Loucy (cell line): Measurements from ENCODE around the gene RASSF4.

Experiments used
- H2AFZ ChIP-seq: fragments of 200-600 bp; sonication (generic); 2 replicates; pipeline ENCODE4 v1.6.0; 2016; ENCODE audit warnings: antibody characterized with exemption, mild to moderate bottlenecking, low read length, moderate library complexity
- H3F3A ChIP-seq: fragments of 200-600 bp; 2 replicates; pipeline ENCODE4 v1.6.0; 2016; ENCODE audit warnings: antibody characterized with exemption, low read depth, mild to moderate bottlenecking
- H3K27me3 ChIP-seq: fragments of 200-600 bp; sonication (generic); 2 replicates; pipeline ENCODE4 v1.6.1; 2014; ENCODE audit warnings: low read length, mild to moderate bottlenecking; ENCODE audit not compliant: insufficient read depth, poor library complexity, severe bottlenecking
- H3K36me3 ChIP-seq: fragments of 200-600 bp; sonication (generic); 2 replicates; pipeline ENCODE4 v1.6.1; 2016; ENCODE audit warnings: low read length; ENCODE audit not compliant: insufficient read depth
- H3K4me1 ChIP-seq: fragments of 200-600 bp; sonication (generic); 2 replicates; pipeline ENCODE4 v1.5.1; 2014; ENCODE audit warnings: low read length, mild to moderate bottlenecking; ENCODE audit not compliant: insufficient read depth, poor library complexity, severe bottlenecking
- H3K4me2 ChIP-seq: fragments of 200-600 bp; sonication (generic); 2 replicates; pipeline ENCODE4 v1.6.0; 2014; ENCODE audit warnings: antibody characterized with exemption, low read length, low read depth, mild to moderate bottlenecking; ENCODE audit not compliant: poor library complexity, severe bottlenecking
- H3K4me3 ChIP-seq: fragments of 200-600 bp; sonication (generic); 2 replicates; pipeline ENCODE4 v1.5.1; 2014; ENCODE audit warnings: low read length, mild to moderate bottlenecking, mixed read lengths; ENCODE audit not compliant: poor library complexity, severe bottlenecking
- H3K79me2 ChIP-seq: fragments of 200-600 bp; sonication (generic); 2 replicates; pipeline ENCODE4 v1.6.1; 2014; ENCODE audit warnings: low read length; ENCODE audit not compliant: insufficient read depth
- H3K9ac ChIP-seq: fragments of 200-600 bp; sonication (generic); 2 replicates; pipeline ENCODE4 v1.6.0; 2014; ENCODE audit warnings: mild to moderate bottlenecking, low read depth, low read length, moderate library complexity; ENCODE audit not compliant: poor library complexity, severe bottlenecking
- H3K9me2 ChIP-seq: fragments of 200-600 bp; sonication (generic); replicated peaks from 2 replicates; pipeline ENCODE4 v1.6.1; 2016; ENCODE audit warnings: low read depth, low read length, mixed read lengths
- H3K9me3 ChIP-seq: fragments of 200-600 bp; sonication (generic); 2 replicates; pipeline ENCODE4 v1.6.1; 2014; ENCODE audit warnings: mild to moderate bottlenecking, antibody characterized with exemption, low read length, low read depth; ENCODE audit not compliant: insufficient read depth
- H4K20me1 ChIP-seq: fragments of 200-600 bp; sonication (generic); 2 replicates; pipeline ENCODE4 v1.6.0; 2014; ENCODE audit warnings: antibody characterized with exemption, low read length, mild to moderate bottlenecking; ENCODE audit not compliant: insufficient read depth, poor library complexity, severe bottlenecking
- EZH2phosphoT487 ChIP-seq: fragments of 200-600 bp; IDR thresholded peaks from 2 replicates; pipeline ENCODE4 v1.6.1; 2018; ENCODE audit warnings: antibody characterized with exemption, mild to moderate bottlenecking, moderate library complexity, borderline replicate concordance
- TF ChIP-seq, protein P1 (sequence below): fragments of 200-600 bp; sonication (generic); conservative IDR thresholded peaks from 2 replicates; pipeline ENCODE4 v1.5.1; 2014; ENCODE audit warnings: mild to moderate bottlenecking, antibody characterized with exemption, low read length

Gene RASSF4

DNA sequence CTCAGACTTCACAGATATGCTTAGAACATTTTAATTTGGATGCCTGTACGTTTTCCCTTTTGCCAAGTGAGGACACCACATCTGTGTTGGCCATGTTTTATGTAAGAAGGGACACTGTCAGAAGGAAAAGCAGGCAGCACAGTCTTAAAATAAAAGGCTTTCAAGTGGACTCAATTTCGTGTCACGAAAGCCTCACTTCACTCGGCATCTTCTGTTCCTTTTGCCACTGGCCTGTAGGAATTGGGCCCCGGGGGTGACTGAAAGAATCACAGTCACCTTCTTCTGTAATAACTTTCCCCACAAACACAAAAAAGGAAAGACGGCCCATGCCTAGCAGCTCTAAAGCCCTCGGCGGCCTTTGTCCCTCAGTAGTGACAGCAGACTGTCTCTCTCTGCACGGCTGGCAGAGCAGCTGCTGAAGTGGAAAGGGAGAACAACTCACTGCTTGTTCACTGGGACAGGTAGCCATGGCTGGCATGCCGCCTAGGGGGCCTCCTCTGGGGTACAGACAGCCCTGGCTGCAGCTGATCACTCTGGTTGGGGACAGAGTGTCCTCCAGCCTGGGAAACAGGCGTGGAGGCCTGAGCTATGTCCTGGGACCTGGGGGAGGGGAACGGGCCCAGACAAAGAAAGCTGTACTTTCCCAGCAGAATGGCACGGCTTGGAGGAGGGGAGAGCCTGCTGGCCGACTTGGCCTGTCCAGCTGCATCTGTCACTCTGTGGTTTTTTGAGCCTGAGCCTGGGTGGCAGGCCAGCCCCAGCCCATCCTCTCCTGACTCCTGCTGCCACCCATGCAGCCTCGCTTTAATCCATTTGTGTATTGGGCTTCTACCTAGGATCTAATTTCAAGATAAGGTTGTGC lies 4.4 kb downstream of the RASSF4 start:
- no peaks in the 10 kb centered on the region for H3K36me3 ChIP-seq
- peaks cover 76% of the 10 kb centered on the region for H3K4me1 ChIP-seq

DNA sequence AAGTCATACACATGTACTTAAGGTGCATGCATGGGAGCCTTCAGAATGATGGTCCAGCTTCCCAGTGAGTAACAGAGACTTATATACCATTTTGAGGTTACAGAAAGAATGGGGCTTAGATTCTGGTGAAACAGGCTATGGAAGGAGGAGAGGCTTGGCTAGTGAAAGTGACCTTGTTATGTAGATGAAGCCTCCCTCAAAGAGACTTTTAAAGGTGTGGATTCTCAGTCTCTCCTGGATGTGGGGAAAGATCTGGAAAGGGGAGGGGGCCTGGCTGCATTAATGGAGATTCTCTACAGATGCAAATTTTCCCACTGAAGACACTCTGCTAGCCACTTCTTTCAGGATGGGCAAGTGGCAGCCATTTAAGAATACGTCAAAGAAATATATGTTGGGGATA lies 5.5 kb downstream of the RASSF4 start:
- no peaks in the 10 kb centered on the region for H3K9me3 ChIP-seq

More for the DNA sequence above, 4.4 kb downstream of the RASSF4 start:
- Histone ChIP-seq H3K27me3 (no peaks in the 10 kb centered on the region), H3K9me2 (no peaks in the 10 kb centered on the region), H4K20me1 (no peaks in the 10 kb centered on the region), H3F3A (no peaks in the 10 kb centered on the region), H3K4me2 (peak overlapping the region; percentile 26), H3K79me2 (peaks cover 2% of the 10 kb centered on the region; the same call in 1 of the 2 replicates), H2AFZ (no peak overlapping the region), H3K9me3 (no peaks in the 10 kb centered on the region), H3K9ac (peak overlapping the region; percentile 2), H3K4me3 (no peak overlapping the region)
- TF ChIP-seq, protein P1, sequence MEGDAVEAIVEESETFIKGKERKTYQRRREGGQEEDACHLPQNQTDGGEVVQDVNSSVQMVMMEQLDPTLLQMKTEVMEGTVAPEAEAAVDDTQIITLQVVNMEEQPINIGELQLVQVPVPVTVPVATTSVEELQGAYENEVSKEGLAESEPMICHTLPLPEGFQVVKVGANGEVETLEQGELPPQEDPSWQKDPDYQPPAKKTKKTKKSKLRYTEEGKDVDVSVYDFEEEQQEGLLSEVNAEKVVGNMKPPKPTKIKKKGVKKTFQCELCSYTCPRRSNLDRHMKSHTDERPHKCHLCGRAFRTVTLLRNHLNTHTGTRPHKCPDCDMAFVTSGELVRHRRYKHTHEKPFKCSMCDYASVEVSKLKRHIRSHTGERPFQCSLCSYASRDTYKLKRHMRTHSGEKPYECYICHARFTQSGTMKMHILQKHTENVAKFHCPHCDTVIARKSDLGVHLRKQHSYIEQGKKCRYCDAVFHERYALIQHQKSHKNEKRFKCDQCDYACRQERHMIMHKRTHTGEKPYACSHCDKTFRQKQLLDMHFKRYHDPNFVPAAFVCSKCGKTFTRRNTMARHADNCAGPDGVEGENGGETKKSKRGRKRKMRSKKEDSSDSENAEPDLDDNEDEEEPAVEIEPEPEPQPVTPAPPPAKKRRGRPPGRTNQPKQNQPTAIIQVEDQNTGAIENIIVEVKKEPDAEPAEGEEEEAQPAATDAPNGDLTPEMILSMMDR: no peak; the same call in 1 of the 2 replicates
- no peak for TF ChIP-seq EZH2phosphoT487

DNA sequence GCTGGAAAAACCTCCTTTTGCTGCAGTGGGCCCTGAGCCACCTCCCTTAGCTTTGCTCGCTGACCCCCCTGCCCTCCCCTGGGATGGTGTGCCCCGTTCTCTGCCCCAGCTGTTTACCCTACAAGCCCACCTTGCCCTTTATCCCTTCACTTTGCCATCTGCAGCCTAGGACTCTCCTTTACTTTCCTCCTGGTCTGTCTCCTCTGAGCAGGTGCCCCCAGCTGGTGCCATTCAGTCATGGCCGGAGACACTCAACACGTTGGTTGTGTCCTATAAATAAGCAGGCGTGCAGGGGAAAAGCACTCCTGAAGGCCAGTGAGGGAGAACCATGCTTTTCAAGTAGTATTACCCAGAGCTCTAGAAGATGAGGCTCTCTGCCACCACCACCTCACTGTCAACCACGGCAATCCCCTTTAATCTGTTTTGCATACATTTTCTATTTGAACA lies 6.1 kb downstream of the RASSF4 start:
- no peaks in the 10 kb centered on the region for H3K79me2 ChIP-seq
- H3K4me3 ChIP-seq: no peak overlapping the region
- H3F3A ChIP-seq: no peaks in the 10 kb centered on the region
- peaks cover 68% of the 10 kb centered on the region for H3K4me1 ChIP-seq
- no peaks in the 10 kb centered on the region for H3K9me2 ChIP-seq
- H3K27me3 ChIP-seq: no peaks in the 10 kb centered on the region
- no peak overlapping the region for H3K9ac ChIP-seq
- no peak overlapping the region for H3K4me2 ChIP-seq
- H2AFZ ChIP-seq: no peak overlapping the region
- H3K9me3 ChIP-seq: no peaks in the 10 kb centered on the region
- H4K20me1 ChIP-seq: no peaks in the 10 kb centered on the region
- TF ChIP-seq, protein P1: no peak
- TF ChIP-seq EZH2phosphoT487: no peak
- H3K36me3 ChIP-seq: no peaks in the 10 kb centered on the region

More for the DNA sequence above, 5.5 kb downstream of the RASSF4 start:
- no peaks in the 10 kb centered on the region for H3K9me2 ChIP-seq
- H3K4me2 ChIP-seq: no peak overlapping the region
- H2AFZ ChIP-seq: no peak overlapping the region
- H3F3A ChIP-seq: no peaks in the 10 kb centered on the region
- H3K9ac ChIP-seq: no peak overlapping the region
- no peaks in the 10 kb centered on the region for H3K27me3 ChIP-seq
- TF ChIP-seq EZH2phosphoT487: no peak
- TF ChIP-seq, protein P1: no peak
- no peaks in the 10 kb centered on the region for H3K79me2 ChIP-seq
- H4K20me1 ChIP-seq: no peaks in the 10 kb centered on the region
- no peak overlapping the region for H3K4me3 ChIP-seq
- H3K36me3 ChIP-seq: no peaks in the 10 kb centered on the region
- peaks cover 74% of the 10 kb centered on the region for H3K4me1 ChIP-seq
